ENCODE measurements around the gene CCDC184.

CCDC184 gene

GRCh38 chr12:48165089-48165981, 18.1 kb upstream of the CCDC184 start:
- peak; percentile 48; the same call in 1 of the 3 replicates for ATAC-seq (ENCODE audit: insufficient read depth, low read depth)
- no peaks in the 10 kb centered on the region for H3K9me3 ChIP-seq (ENCODE audit: insufficient read depth, low read length, severe bottlenecking)

GRCh38 chr12:48169011-48169410, 14.4 kb upstream of the CCDC184 start:
- no peaks in the 10 kb centered on the region for H4K20me1 ChIP-seq (ENCODE audit: insufficient read depth, low read length)
- H3K9ac ChIP-seq (ENCODE audit: low read depth, low read length), result no peak overlapping the region
- DNase-seq (no peak), ATAC-seq (ENCODE audit: insufficient read depth, low read depth) (no peak)
- H3K27ac ChIP-seq (ENCODE audit: low read length), result no peak overlapping the region
- no peak overlapping the region for H3K4me2 ChIP-seq (ENCODE audit: insufficient read depth, low read length)
- H3K4me3 ChIP-seq (ENCODE audit: low read depth in 1 of 2, low read length in 2 of 2), result no peak overlapping the region
- H2AFZ ChIP-seq (ENCODE audit: low read depth, low read length), result no peak overlapping the region
- no peaks in the 10 kb centered on the region for H3K4me1 ChIP-seq (ENCODE audit: insufficient read depth, low read length)
- no peaks in the 10 kb centered on the region for H3K9me3 ChIP-seq (ENCODE audit: insufficient read depth, low read length, severe bottlenecking)
- no peaks in the 10 kb centered on the region for H3K79me2 ChIP-seq (ENCODE audit: insufficient read depth, low read length)
- TF ChIP-seq EZH2 (IDR thresholded peaks at IDR 0.05; ENCODE audit: borderline replicate concordance, low read depth, low read length, severe bottlenecking) (no peak), CTCF (IDR thresholded peaks at IDR 0.05; ENCODE audit: borderline replicate concordance, extremely low read depth, low read length, poor library complexity, severe bottlenecking) (no peak)
- H3K36me3 ChIP-seq (ENCODE audit: insufficient read depth, low read length), result no peaks in the 10 kb centered on the region
- H3K27me3 ChIP-seq (ENCODE audit: insufficient read depth, low read length, poor library complexity), result no peaks in the 10 kb centered on the region

More at GRCh38 chr12:48165089-48165981, 18.1 kb upstream of the CCDC184 start:
- no peaks in the 10 kb centered on the region for H3K79me2 ChIP-seq (ENCODE audit: insufficient read depth, low read length)
- H3K4me1 ChIP-seq (ENCODE audit: insufficient read depth, low read length), result no peaks in the 10 kb centered on the region
- H3K4me3 ChIP-seq (ENCODE audit: low read depth in 1 of 2, low read length in 2 of 2), result no peak overlapping the region
- DNase-seq, result peak; percentile 18
- H3K27ac ChIP-seq (ENCODE audit: low read length), result no peak overlapping the region
- H2AFZ ChIP-seq (ENCODE audit: low read depth, low read length), result no peak overlapping the region
- H3K27me3 ChIP-seq (ENCODE audit: insufficient read depth, low read length, poor library complexity), result no peaks in the 10 kb centered on the region
- no peak overlapping the region for H3K9ac ChIP-seq (ENCODE audit: low read depth, low read length)
- H3K36me3 ChIP-seq (ENCODE audit: insufficient read depth, low read length), result no peaks in the 10 kb centered on the region
- no peaks in the 10 kb centered on the region for H4K20me1 ChIP-seq (ENCODE audit: insufficient read depth, low read length)
- TF ChIP-seq CTCF (IDR thresholded peaks at IDR 0.05; ENCODE audit: borderline replicate concordance, extremely low read depth, low read length, poor library complexity, severe bottlenecking), result peak; percentile 79
- no peak for TF ChIP-seq EZH2 (IDR thresholded peaks at IDR 0.05; ENCODE audit: borderline replicate concordance, low read depth, low read length, severe bottlenecking)
- no peak overlapping the region for H3K4me2 ChIP-seq (ENCODE audit: insufficient read depth, low read length)

GRCh38 chr12:48175613-48176416, 7.6 kb upstream of the CCDC184 start:
- Histone ChIP-seq H3K4me2 (ENCODE audit: insufficient read depth, low read length) (peak overlapping the region; percentile 5; the same call in 1 of the 2 replicates), H2AFZ (ENCODE audit: low read depth, low read length) (peak overlapping the region; percentile 58; the same call in 1 of the 2 replicates), H3K9ac (ENCODE audit: low read depth, low read length) (no peak overlapping the region), H3K79me2 (ENCODE audit: insufficient read depth, low read length) (no peaks in the 10 kb centered on the region), H3K4me3 (ENCODE audit: low read depth in 1 of 2, low read length in 2 of 2) (no peak overlapping the region), H3K4me1 (ENCODE audit: insufficient read depth, low read length) (peaks cover 7% of the 10 kb centered on the region; the same call in 1 of the 2 replicates), H3K36me3 (ENCODE audit: insufficient read depth, low read length) (no peaks in the 10 kb centered on the region), H3K27me3 (ENCODE audit: insufficient read depth, low read length, poor library complexity) (peaks cover 24% of the 10 kb centered on the region), H3K9me3 (ENCODE audit: insufficient read depth, low read length, severe bottlenecking) (no peaks in the 10 kb centered on the region), H4K20me1 (ENCODE audit: insufficient read depth, low read length) (no peaks in the 10 kb centered on the region), H3K27ac (ENCODE audit: low read length) (no peak overlapping the region)
- no peak for ATAC-seq (ENCODE audit: insufficient read depth, low read depth)
- DNase-seq, result no peak
- no peak for TF ChIP-seq CTCF (IDR thresholded peaks at IDR 0.05; ENCODE audit: borderline replicate concordance, extremely low read depth, low read length, poor library complexity, severe bottlenecking)
- no peak for TF ChIP-seq EZH2 (IDR thresholded peaks at IDR 0.05; ENCODE audit: borderline replicate concordance, low read depth, low read length, severe bottlenecking)
